GM12878 (cell line): ENCODE data around the gene PEMT.

Source experiments
- BCL3 ChIP-seq: IDR thresholded peaks from 2 replicates; pipeline ENCODE4 v1.6.1; 2011; ENCODE audit warnings: borderline replicate concordance, low read depth, mild to moderate bottlenecking, moderate library complexity, low read length; ENCODE audit not compliant: insufficient read depth, poor library complexity, severe bottlenecking
- CREM ChIP-seq: IDR thresholded peaks from 2 replicates; pipeline ENCODE4 v1.6.1; 2014; ENCODE audit warnings: antibody characterized with exemption, low read depth
- CTCF ChIP-seq, 3 experiments: IDR thresholded peaks in 2 of 3; conservative IDR thresholded peaks in 1 of 3; 2 replicates each; pipeline ENCODE4 v1.5.1; 2011; ENCODE audit warnings: low read depth in 3 of 3, low read length in 3 of 3, mild to moderate bottlenecking in 3 of 3, control low read depth in 2 of 3, moderate library complexity in 2 of 3, inconsistent platforms in 1 of 3, mixed read lengths in 1 of 3; ENCODE audit not compliant: control insufficient read depth in 2 of 3, insufficient read depth in 1 of 3; ENCODE audit errors: extremely low read depth in 1 of 3
- MAX ChIP-seq: IDR thresholded peaks from 2 replicates; pipeline ENCODE4 v1.6.1; 2012; ENCODE audit warnings: low read depth, low read length, improper control_type of control experiment
- NR2C1 ChIP-seq: fragments of 450-650 bp; IDR thresholded peaks from 2 replicates; pipeline ENCODE4 v1.6.1; 2017; ENCODE audit warnings: antibody characterized with exemption, mild to moderate bottlenecking, moderate library complexity
- POLR2AphosphoS5 ChIP-seq: IDR thresholded peaks from 2 replicates; pipeline ENCODE4 v1.6.1; 2011; ENCODE audit warnings: mild to moderate bottlenecking, low read length, inconsistent platforms
- POU2F2 ChIP-seq: IDR thresholded peaks from 3 replicates; pipeline ENCODE4 v1.6.1; 2011; ENCODE audit warnings: low read depth, mild to moderate bottlenecking, low read length, borderline replicate concordance
- REST ChIP-seq: IDR thresholded peaks from 2 replicates; pipeline ENCODE4 v1.6.1; 2012; ENCODE audit warnings: mild to moderate bottlenecking, low read depth, low read length
- TCF3 ChIP-seq: IDR thresholded peaks from 2 replicates; pipeline ENCODE4 v1.6.1; 2012; ENCODE audit warnings: low read depth, mild to moderate bottlenecking, low read length, borderline replicate concordance; ENCODE audit not compliant: insufficient read depth
- YBX1 ChIP-seq: fragments of 450-650 bp; IDR thresholded peaks from 2 replicates; pipeline ENCODE4 v1.6.1; 2016; ENCODE audit warnings: antibody characterized with exemption

- TF ChIP-seq NR2C1 (no peak), TCF3 (no peak), YBX1 (no peak), REST (no peak), CTCF (IDR thresholded peaks at IDR 0.05 in 2 of 3, conservative IDR thresholded peaks at IDR 0.05 in 1 of 3; ENCODE audit: control insufficient read depth in 2 of 3, extremely low read depth in 1 of 3, insufficient read depth in 1 of 3, low read depth in 3 of 3, low read length in 3 of 3) (no peak), POLR2AphosphoS5 (no peak), CREM (no peak), POU2F2 (no peak), BCL3 (no peak), MAX (no peak)
Observed at GRCh38 chr17:17498606-17499301, 92.8 kb downstream of the PEMT start.
